DND-41 (cell line): ENCODE results near the gene HECTD4.

Source experiments
- ATAC-seq: fragments of 200-7000 bp; cut with Tn5 transposase; 3 replicates; pipeline ENCODE4 v1.9.1; 2021; ENCODE audit warnings: low read depth; ENCODE audit not compliant: insufficient read depth
- DNase-seq: peaks from one replicate; pipeline ENCODE4 v3.0.0-alpha.2; 2020
- H2AFZ ChIP-seq: 2 replicates; pipeline ENCODE4 v1.6.0; 2012; ENCODE audit warnings: low read depth, low read length
- H3K27ac ChIP-seq: 2 replicates; pipeline ENCODE4 v1.5.1; 2012; ENCODE audit warnings: low read length, inconsistent platforms
- H3K27me3 ChIP-seq: fragments of 200-600 bp; sonication (generic); 2 replicates; pipeline ENCODE4 v1.6.0; 2012; ENCODE audit warnings: low read length, mild to moderate bottlenecking, inconsistent platforms; ENCODE audit not compliant: insufficient read depth, poor library complexity
- H3K36me3 ChIP-seq: 2 replicates; pipeline ENCODE4 v1.5.1; 2012; ENCODE audit warnings: low read length, inconsistent platforms; ENCODE audit not compliant: insufficient read depth
- H3K4me1 ChIP-seq: 2 replicates; pipeline ENCODE4 v1.5.1; 2012; ENCODE audit warnings: mild to moderate bottlenecking, low read length; ENCODE audit not compliant: insufficient read depth
- H3K4me2 ChIP-seq: 2 replicates; pipeline ENCODE4 v1.6.0; 2012; ENCODE audit warnings: mild to moderate bottlenecking, moderate library complexity, low read length, inconsistent platforms; ENCODE audit not compliant: insufficient read depth
- H3K4me3 ChIP-seq, 2 experiments: fragments of 200-600 bp in 1 of 2; shearing (Covaris generic) in 1 of 2; 2 replicates each; pipeline ENCODE4 v1.5.1; 2012 to 2016; ENCODE audit warnings: inconsistent platforms in 2 of 2, low read length in 2 of 2, mild to moderate bottlenecking in 2 of 2, low read depth in 1 of 2, moderate library complexity in 1 of 2
- H3K79me2 ChIP-seq: 2 replicates; pipeline ENCODE4 v1.6.0; 2012; ENCODE audit warnings: low read length, inconsistent platforms; ENCODE audit not compliant: insufficient read depth
- H3K9ac ChIP-seq: 2 replicates; pipeline ENCODE4 v1.6.0; 2012; ENCODE audit warnings: low read depth, mild to moderate bottlenecking, inconsistent platforms, low read length, moderate library complexity
- H3K9me3 ChIP-seq: 2 replicates; pipeline ENCODE4 v1.5.1; 2012; ENCODE audit warnings: low read length, moderate library complexity, mild to moderate bottlenecking, inconsistent platforms; ENCODE audit not compliant: insufficient read depth, severe bottlenecking
- H4K20me1 ChIP-seq: 2 replicates; pipeline ENCODE4 v1.6.0; 2012; ENCODE audit warnings: low read length; ENCODE audit not compliant: insufficient read depth
- EZH2 ChIP-seq: IDR thresholded peaks from 3 replicates; pipeline ENCODE4 v1.6.1; 2012; ENCODE audit warnings: borderline replicate concordance, low read depth, mild to moderate bottlenecking, moderate library complexity, low read length, inconsistent platforms; ENCODE audit not compliant: severe bottlenecking
- TF ChIP-seq, protein P1 (sequence below): IDR thresholded peaks from 2 replicates; pipeline ENCODE4 v1.5.1; 2012; ENCODE audit warnings: borderline replicate concordance, low read length, moderate library complexity, mild to moderate bottlenecking; ENCODE audit not compliant: poor library complexity, severe bottlenecking; ENCODE audit errors: extremely low read depth

Gene HECTD4

DNA sequence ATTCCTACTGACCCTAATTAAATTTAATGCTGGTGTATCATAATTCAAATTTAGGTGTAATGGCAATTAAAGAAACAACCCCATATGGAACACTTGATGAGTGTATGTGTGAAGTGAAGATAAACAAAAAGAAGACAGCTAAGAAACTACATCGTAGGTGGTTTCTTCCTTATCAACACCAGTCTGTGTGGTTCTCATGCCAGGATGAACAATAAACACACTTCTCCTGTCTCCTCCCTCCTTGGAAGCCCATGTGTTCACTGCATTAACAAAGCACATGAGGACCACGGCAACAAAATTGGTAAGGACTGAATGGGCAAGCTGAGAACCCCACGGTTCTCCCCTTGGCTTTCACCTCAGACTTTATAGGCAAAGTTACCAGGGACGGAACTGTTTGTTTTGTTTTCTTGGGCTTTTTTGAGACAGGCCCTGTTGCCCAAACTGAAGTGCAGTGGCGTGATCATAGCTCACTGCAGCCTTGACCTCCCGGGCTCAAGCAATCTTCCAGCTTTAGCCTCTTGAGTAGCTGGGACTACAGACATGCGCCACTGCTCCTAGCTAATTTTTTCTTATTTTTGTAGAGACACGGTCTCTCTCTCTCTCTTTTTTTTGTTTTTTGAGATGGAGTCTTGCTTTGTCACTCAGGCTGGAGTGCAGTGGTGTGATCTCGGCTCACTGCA lies 185.9 kb downstream of the HECTD4 start:
- H3K9ac ChIP-seq = no peak overlapping the region
- DNase-seq = no peak
- no peak for ATAC-seq
- no peak overlapping the region for H2AFZ ChIP-seq
- H3K4me3 ChIP-seq = no peak overlapping the region
- TF ChIP-seq EZH2 = no peak
- TF ChIP-seq, protein P1, sequence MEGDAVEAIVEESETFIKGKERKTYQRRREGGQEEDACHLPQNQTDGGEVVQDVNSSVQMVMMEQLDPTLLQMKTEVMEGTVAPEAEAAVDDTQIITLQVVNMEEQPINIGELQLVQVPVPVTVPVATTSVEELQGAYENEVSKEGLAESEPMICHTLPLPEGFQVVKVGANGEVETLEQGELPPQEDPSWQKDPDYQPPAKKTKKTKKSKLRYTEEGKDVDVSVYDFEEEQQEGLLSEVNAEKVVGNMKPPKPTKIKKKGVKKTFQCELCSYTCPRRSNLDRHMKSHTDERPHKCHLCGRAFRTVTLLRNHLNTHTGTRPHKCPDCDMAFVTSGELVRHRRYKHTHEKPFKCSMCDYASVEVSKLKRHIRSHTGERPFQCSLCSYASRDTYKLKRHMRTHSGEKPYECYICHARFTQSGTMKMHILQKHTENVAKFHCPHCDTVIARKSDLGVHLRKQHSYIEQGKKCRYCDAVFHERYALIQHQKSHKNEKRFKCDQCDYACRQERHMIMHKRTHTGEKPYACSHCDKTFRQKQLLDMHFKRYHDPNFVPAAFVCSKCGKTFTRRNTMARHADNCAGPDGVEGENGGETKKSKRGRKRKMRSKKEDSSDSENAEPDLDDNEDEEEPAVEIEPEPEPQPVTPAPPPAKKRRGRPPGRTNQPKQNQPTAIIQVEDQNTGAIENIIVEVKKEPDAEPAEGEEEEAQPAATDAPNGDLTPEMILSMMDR = no peak
- peaks cover 79% of the 10 kb centered on the region for H3K36me3 ChIP-seq
- H3K27ac ChIP-seq = no peak overlapping the region
- H3K4me2 ChIP-seq = no peak overlapping the region
- H3K79me2 ChIP-seq = no peaks in the 10 kb centered on the region
- no peaks in the 10 kb centered on the region for H4K20me1 ChIP-seq
- no peaks in the 10 kb centered on the region for H3K27me3 ChIP-seq
- H3K4me1 ChIP-seq = no peaks in the 10 kb centered on the region
- H3K9me3 ChIP-seq = no peaks in the 10 kb centered on the region

DNA sequence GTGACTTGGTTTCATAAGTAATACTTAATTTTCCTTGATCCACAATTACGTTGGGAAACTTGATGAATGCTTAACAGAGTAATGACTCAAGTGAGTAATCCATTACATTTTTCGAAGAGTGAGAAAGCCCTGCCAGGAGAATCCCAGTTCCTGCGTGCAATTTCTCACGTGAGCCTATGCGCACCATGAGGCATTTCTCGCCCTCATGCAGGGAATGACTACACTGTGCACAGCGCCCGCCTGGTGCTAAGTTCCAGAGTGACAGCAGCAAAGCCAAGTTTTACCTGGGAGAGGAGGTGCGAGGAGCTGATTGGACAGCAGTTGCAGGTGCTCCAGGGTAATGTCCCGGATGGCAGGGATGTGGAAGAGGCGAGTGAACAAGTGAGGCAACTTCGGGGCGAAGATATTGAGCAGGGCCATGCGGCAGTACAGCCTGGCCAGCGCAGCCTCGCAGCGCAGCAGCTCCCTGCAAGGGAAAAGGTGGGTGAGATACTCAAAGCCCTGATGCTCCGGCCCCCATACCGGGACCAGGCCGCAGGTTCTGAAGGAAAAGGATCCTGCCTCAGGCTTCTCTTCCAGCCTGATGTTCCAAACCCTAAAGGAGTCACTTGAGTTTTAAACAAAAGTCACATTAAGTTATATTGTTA lies 187.5 kb downstream of the HECTD4 start:
- DNase-seq (no peak), ATAC-seq (no peak)
- H3K4me2 ChIP-seq = no peak overlapping the region
- no peak overlapping the region for H3K4me3 ChIP-seq
- no peaks in the 10 kb centered on the region for H3K27me3 ChIP-seq
- H2AFZ ChIP-seq = no peak overlapping the region
- no peak overlapping the region for H3K27ac ChIP-seq
- H3K9ac ChIP-seq = no peak overlapping the region
- H3K9me3 ChIP-seq = no peaks in the 10 kb centered on the region
- H3K36me3 ChIP-seq = peaks cover 79% of the 10 kb centered on the region
- no peaks in the 10 kb centered on the region for H4K20me1 ChIP-seq
- H3K4me1 ChIP-seq = no peaks in the 10 kb centered on the region
- no peak for TF ChIP-seq EZH2
- no peaks in the 10 kb centered on the region for H3K79me2 ChIP-seq

DNA sequence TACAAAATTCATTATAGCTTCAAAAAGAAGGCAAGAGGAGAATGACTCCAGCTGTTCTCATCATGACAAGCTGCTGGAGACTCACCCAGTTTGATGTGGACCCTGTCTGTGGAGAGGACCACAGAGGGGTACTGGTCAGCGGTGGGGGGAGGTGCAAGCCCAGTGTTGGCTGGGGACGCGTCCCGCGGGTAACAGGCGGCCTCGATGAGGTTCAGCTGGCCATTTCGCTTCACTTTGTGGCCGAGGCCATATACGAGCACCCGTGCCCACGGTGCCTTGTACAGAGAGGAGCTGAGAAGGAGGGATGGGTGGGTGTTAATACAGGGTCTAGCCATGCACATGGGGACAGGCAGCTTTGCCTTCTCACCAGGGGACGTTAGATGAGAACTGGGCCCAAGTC lies 189.8 kb downstream of the HECTD4 start:
- H3K27me3 ChIP-seq = no peaks in the 10 kb centered on the region
- TF ChIP-seq, protein P1 = no peak
- no peak for TF ChIP-seq EZH2
- ATAC-seq = no peak
- H3K9ac ChIP-seq = no peak overlapping the region
- H2AFZ ChIP-seq = no peak overlapping the region
- no peaks in the 10 kb centered on the region for H3K4me1 ChIP-seq
- H4K20me1 ChIP-seq = no peaks in the 10 kb centered on the region
- no peak overlapping the region for H3K4me2 ChIP-seq
- H3K79me2 ChIP-seq = no peaks in the 10 kb centered on the region
- no peaks in the 10 kb centered on the region for H3K9me3 ChIP-seq
- H3K36me3 ChIP-seq = peaks cover 70% of the 10 kb centered on the region
- no peak overlapping the region for H3K4me3 ChIP-seq
- no peak overlapping the region for H3K27ac ChIP-seq
- DNase-seq = no peak

DNA sequence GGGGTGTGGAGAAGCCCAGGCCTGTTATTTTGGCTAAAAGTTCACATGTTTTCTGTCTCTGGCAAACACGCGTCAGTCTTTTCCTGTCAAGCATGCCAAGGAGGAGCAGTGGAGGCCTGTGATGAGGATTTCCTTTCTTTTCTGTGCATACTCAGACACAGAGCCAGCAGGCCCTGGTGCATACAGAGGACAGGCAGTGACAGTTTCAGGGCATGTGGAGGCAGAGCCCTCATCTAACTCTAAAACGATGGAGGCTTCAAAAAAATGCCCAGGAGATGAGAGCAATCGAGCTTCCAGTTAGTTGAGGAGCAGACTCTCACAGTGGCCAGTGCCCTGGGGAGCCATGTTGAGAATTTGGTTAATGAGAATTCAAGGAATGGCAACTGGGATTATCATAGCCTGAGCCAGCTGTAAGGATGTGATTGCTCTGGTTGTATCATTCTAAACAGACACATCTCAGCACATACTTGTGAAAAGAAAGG lies 190.3 kb downstream of the HECTD4 start:
- Histone ChIP-seq H3K9me3 (no peaks in the 10 kb centered on the region), H3K9ac (no peak overlapping the region), H4K20me1 (no peaks in the 10 kb centered on the region), H3K4me1 (no peaks in the 10 kb centered on the region), H3K79me2 (no peaks in the 10 kb centered on the region), H3K4me2 (no peak overlapping the region), H3K36me3 (peaks cover 66% of the 10 kb centered on the region), H3K27ac (no peak overlapping the region), H3K4me3 (no peak overlapping the region), H2AFZ (no peak overlapping the region), H3K27me3 (no peaks in the 10 kb centered on the region)
- TF ChIP-seq, protein P1 = no peak
- TF ChIP-seq EZH2 = no peak
- ATAC-seq = no peak
- no peak for DNase-seq
